GM21723 (cell line): ENCODE data around the gene LGALS4.
A peak's percentile ranks its signal among the peaks of the same experiment; 100 is the strongest.
"Not testable (repeated sequence)": the region's sequence is repeated elsewhere in the genome, so short reads cannot be mapped to it uniquely, and the experiment has no call there.

Experiments
- ATAC-seq: cut with Tn5 transposase; IDR thresholded peaks from one replicate; pipeline ENCODE4 v1.9.1; 2021; ENCODE audit warnings: mild to moderate bottlenecking, moderate library complexity; ENCODE audit not compliant: unreplicated experiment

The LGALS4 gene

GRCh38 chr19:38842439-38843174 is 29.9 kb upstream of the LGALS4 start:
- no peak for ATAC-seq

- ATAC-seq = no peak
These were observed 29.2 kb upstream of the LGALS4 start for GRCh38 chr19:38841787-38842438.

DNA sequence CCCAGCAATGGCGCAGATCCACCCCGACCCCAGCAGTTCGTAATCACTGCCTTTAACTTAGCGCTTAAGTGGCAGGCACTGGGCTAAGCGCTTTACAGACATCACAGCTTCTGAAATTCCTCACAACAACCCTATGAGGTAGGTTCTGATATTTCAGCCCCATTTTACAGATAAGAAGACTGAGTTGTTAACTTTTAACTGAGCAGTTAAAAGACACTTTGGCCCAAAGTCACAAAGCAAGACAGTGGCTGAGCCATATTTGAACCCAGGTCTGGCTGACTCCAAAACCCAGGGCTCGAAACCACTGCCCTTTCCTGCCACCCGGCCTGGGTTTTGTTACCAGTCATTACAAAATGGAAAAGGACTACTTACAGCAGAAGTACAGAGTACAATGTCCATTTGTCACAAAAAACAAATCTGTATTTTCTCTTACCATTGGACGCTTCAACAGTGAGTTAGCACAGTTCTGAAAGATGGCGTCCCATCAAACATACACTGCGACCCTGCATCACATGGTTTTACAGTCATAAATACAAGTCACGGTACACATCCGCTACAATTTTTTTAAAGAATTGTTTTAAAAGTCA is 28.5 kb upstream of the LGALS4 start:
- ATAC-seq = no peak

- ATAC-seq = no peak
These were observed 27.8 kb upstream of the LGALS4 start for GRCh38 chr19:38840583-38840968.

GRCh38 chr19:38839816-38840582 is 27.3 kb upstream of the LGALS4 start:
- no peak for ATAC-seq

DNA sequence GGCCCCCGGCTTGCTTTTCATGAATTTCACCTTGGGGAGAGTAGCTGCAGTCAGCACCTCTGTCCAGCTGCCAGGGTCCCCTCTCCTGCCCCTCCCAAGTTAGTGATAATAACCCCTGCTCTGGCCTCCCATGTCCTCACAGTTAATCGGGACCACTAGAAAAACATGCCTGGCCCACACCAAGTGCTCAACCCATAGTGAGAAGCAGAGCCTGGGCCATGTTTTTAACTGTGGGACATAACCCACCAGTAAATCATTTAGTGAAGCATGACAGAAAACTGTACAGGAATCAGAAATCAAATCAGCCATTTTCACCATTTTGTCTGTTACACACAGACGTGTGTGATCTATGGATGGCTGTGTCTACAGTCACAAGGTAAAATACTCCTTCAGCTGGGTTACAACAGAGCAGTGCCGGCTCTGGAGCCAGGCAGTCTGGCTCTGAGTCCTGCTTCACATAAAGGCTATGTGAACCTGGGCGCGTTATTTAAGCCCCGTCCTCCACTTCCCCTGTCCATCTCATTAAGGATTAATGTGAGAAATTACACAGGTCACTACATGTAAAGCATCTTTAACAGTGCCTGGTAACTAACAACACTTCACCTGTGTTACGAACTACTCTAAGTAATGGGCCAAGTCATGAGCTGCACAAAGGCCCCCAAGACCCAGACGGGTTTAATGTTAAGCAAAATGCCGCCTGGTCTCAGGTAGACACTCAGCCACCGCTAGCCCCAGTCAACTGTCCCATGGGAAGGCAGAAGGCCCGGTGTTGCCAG is 26.4 kb upstream of the LGALS4 start:
- no peak for ATAC-seq

- ATAC-seq = no peak
These were observed 25.7 kb upstream of the LGALS4 start for GRCh38 chr19:38838208-38838985.

GRCh38 chr19:38837656-38838121 is 24.9 kb upstream of the LGALS4 start:
- no peak for ATAC-seq

DNA sequence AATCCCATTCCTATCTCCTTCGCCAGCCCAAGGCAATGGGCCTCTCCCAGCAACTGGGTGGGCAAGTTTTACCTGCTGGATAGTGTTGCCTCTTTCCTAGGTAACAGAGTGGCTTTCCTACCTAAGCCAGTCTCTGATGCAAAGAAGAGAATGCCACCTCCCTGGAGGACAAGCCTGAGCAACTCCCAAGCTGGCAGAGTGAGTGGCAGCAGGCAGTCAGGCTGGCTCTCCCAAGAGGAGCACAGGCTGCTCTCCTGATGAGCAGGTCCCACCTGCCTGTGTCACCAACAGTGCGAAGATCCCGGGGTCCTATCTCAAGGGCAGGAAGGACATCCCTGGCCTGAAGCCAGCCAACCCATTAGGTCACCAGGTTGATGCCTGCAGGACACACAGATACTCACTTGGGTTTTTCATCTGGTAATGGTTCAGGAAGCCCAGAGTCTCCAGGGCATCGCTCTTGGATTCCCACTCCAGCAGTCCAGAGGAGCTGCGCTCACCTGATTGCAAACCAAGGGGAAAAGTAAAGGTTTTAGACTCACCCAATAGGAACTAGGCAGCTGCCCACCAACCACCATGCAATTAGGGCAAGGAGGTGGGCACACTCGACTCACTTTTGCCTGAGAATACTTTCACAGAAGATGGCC is 24.4 kb upstream of the LGALS4 start:
- no peak for ATAC-seq

- ATAC-seq = no peak
These were observed 23.6 kb upstream of the LGALS4 start for GRCh38 chr19:38836159-38836982.

- ATAC-seq = no peak
These were observed 21.8 kb upstream of the LGALS4 start for GRCh38 chr19:38834590-38834989.

GRCh38 chr19:38834104-38834490 is 21.4 kb upstream of the LGALS4 start:
- ATAC-seq = no peak

DNA sequence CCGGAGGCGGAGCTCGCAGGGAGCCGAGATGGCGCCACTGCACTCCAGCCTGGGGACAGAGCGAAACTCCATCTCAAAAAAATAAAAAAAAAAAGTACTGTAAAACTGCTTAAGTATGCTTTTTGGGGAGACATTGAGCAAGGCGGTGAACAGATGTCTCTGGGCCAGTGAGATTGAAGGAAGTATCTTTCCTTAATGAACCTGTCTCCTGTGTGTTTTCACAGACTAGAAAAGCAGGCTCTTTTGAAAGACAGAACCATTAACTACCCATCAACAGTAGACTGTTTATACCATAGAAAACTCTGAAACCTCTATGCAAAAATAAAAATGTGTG is 20.3 kb upstream of the LGALS4 start:
- ATAC-seq = no peak

GRCh38 chr19:38831142-38831605 is 18.4 kb upstream of the LGALS4 start:
- ATAC-seq = peak; percentile 57

DNA sequence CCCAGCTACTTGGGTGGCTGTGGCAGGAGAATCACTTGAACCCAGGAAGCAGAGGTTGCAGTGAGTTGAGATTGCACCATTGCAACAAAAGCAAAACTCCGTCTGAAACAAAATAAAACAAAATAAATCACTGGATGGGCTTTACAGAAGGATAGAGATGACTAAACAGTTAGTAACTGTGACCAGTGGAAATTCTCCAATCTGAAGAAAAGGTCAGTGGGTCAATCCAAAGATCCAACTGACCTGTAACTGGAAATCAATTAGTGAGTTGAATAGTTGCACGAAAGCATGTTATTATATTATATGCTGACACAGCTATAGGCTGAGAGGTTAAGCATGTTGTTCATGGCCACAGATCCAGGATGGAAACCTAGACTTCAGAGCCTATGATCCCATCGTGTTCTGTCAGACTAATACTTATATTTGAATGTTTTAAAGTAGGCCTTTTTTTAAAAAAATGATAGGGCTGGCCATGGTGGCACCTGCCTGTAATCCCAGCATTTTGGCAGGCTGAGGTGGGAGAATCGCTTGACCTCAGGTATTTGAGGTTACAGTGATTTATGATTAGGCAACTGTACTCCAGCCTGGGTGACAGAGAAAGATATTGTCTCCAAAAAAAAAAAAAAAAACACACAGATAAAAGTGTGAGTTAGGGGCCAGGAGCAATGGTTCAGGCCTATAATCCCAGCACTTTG is 17.4 kb upstream of the LGALS4 start:
- ATAC-seq = no peak

DNA sequence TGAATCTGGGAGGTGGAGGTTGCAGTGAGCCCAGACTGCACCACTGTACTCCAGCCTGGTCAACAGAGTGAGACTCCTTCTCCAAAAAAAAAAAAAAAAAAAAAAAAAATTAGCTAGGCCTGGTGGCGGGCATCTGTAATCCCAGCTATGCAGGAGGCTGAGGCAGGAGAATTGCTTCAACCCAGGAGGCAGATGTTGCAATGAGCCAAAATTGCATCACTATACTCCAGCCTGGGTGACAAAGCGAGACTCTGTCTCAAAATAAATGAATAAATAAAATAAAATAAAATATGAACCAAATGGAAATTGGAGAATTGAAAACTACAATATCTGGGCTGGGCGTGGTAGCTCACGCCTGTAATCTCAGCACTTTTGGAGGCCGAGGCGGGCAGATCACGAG is 16.5 kb upstream of the LGALS4 start:
- ATAC-seq = not testable (repeated sequence)

GRCh38 chr19:38826856-38827551 is 14.3 kb upstream of the LGALS4 start:
- no peak for ATAC-seq
